ENCODE measurements around the gene SDR39U1.

The SDR39U1 gene

GRCh38 chr14:24398653-24399446 is 43.7 kb downstream of the SDR39U1 start, which contains the start of gene NYNRIN:
Gene NYNRIN, plus strand, starts transcription at chr14:24399003. Its CDS starts 244 bp downstream, at chr14:24399247.
- H2AFZ ChIP-seq (ENCODE audit: low read depth, low read length), result peak within 1 kb of the TSS; percentile 68; the same call in 1 of the 2 replicates
- no peaks in the 10 kb centered on the region for H3K9me3 ChIP-seq (ENCODE audit: insufficient read depth, low read length)
- TF ChIP-seq, protein P1, sequence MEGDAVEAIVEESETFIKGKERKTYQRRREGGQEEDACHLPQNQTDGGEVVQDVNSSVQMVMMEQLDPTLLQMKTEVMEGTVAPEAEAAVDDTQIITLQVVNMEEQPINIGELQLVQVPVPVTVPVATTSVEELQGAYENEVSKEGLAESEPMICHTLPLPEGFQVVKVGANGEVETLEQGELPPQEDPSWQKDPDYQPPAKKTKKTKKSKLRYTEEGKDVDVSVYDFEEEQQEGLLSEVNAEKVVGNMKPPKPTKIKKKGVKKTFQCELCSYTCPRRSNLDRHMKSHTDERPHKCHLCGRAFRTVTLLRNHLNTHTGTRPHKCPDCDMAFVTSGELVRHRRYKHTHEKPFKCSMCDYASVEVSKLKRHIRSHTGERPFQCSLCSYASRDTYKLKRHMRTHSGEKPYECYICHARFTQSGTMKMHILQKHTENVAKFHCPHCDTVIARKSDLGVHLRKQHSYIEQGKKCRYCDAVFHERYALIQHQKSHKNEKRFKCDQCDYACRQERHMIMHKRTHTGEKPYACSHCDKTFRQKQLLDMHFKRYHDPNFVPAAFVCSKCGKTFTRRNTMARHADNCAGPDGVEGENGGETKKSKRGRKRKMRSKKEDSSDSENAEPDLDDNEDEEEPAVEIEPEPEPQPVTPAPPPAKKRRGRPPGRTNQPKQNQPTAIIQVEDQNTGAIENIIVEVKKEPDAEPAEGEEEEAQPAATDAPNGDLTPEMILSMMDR (IDR thresholded peaks at IDR 0.05; ENCODE audit: low read depth, low read length), result no peak
- TF ChIP-seq EZH2phosphoT487 (IDR thresholded peaks at IDR 0.05; ENCODE audit: low read depth), result no peak
- H3K79me2 ChIP-seq (ENCODE audit: low read length), result no peaks in the 10 kb centered on the region
- H3K4me3 ChIP-seq (ENCODE audit: low read length), result peak within 1 kb of the TSS; percentile 76
- peaks cover 14% of the 10 kb centered on the region; the same call in 1 of the 2 replicates for H3K27me3 ChIP-seq (ENCODE audit: low read depth, low read length)
- H3K27ac ChIP-seq (ENCODE audit: low read length), result no peak within 1 kb of the TSS
- no peaks in the 10 kb centered on the region for H3K36me3 ChIP-seq (replicated peaks; ENCODE audit: low read depth, low read length)
- no peaks in the 10 kb centered on the region for H3K4me1 ChIP-seq (ENCODE audit: low read length)
- peak within 1 kb of the TSS; percentile 80 for H3K4me2 ChIP-seq (ENCODE audit: low read length)
- peak within 1 kb of the TSS; percentile 40 for H3K9ac ChIP-seq (ENCODE audit: low read length)
- H4K20me1 ChIP-seq (ENCODE audit: insufficient read depth, low read length), result no peaks in the 10 kb centered on the region

DNA sequence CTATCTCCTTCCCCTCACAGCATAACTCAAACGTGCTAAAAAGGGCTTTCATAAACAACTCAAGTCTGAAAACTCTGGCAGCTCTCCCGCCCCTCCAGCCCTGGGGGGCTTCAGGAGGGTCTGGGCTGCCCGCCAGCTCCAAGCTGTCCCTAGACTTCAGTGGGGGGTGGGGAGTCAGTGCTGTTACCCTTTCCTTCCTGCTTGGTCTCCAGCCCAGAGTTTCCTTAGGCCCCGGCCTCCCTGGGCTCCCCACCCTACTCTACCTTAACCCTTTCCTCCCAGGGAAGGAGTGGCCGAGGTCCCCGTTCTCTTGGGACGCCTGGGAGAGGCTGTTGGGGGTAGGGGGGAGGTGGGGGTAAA is 44.3 kb downstream of the SDR39U1 start:
- Histone ChIP-seq H3K27ac (ENCODE audit: low read length) (no peak overlapping the region), H3K9me3 (ENCODE audit: insufficient read depth, low read length) (no peaks in the 10 kb centered on the region), H3K4me1 (ENCODE audit: low read length) (no peaks in the 10 kb centered on the region), H3K36me3 (replicated peaks; ENCODE audit: low read depth, low read length) (no peaks in the 10 kb centered on the region), H2AFZ (ENCODE audit: low read depth, low read length) (no peak overlapping the region), H4K20me1 (ENCODE audit: insufficient read depth, low read length) (no peaks in the 10 kb centered on the region), H3K27me3 (ENCODE audit: low read depth, low read length) (peaks cover 13% of the 10 kb centered on the region), H3K4me3 (ENCODE audit: low read length) (peak overlapping the region; percentile 76; the same call in 1 of the 2 replicates), H3K4me2 (ENCODE audit: low read length) (peak overlapping the region; percentile 80; the same call in 1 of the 2 replicates), H3K79me2 (ENCODE audit: low read length) (no peaks in the 10 kb centered on the region), H3K9ac (ENCODE audit: low read length) (no peak overlapping the region; the same call in 1 of the 2 replicates)
- TF ChIP-seq EZH2phosphoT487 (IDR thresholded peaks at IDR 0.05; ENCODE audit: low read depth), result no peak
- TF ChIP-seq, protein P1 (IDR thresholded peaks at IDR 0.05; ENCODE audit: low read depth, low read length), result no peak

GRCh38 chr14:24397639-24398292 is 44.8 kb downstream of the SDR39U1 start:
- Histone ChIP-seq H3K9ac (ENCODE audit: low read length) (no peak overlapping the region), H3K4me3 (ENCODE audit: low read length) (no peak overlapping the region), H3K27ac (ENCODE audit: low read length) (no peak overlapping the region), H3K27me3 (ENCODE audit: low read depth, low read length) (peaks cover 9% of the 10 kb centered on the region; the same call in 1 of the 2 replicates), H3K36me3 (replicated peaks; ENCODE audit: low read depth, low read length) (no peaks in the 10 kb centered on the region), H2AFZ (ENCODE audit: low read depth, low read length) (no peak overlapping the region), H3K9me3 (ENCODE audit: insufficient read depth, low read length) (no peaks in the 10 kb centered on the region), H3K79me2 (ENCODE audit: low read length) (no peaks in the 10 kb centered on the region), H3K4me2 (ENCODE audit: low read length) (no peak overlapping the region), H3K4me1 (ENCODE audit: low read length) (no peaks in the 10 kb centered on the region), H4K20me1 (ENCODE audit: insufficient read depth, low read length) (no peaks in the 10 kb centered on the region)
- no peak for TF ChIP-seq EZH2phosphoT487 (IDR thresholded peaks at IDR 0.05; ENCODE audit: low read depth)
- TF ChIP-seq, protein P1 (IDR thresholded peaks at IDR 0.05; ENCODE audit: low read depth, low read length), result no peak
